WTC11 (cell line): ENCODE results near the gene ADAMTS2. TPM values are rescaled to one million over a fixed set of nuclear protein-coding genes. Genes with fewer than 3 reads are reported as not detected.

Experiments
- ATAC-seq: fragments of 200-7000 bp; cut with Tn5 transposase; 2 replicates; pipeline ENCODE4 v1.10.0; 2021; ENCODE audit warnings: mild to moderate bottlenecking, moderate library complexity
- CTCF ChIA-PET: fragments of 300-600 bp; sonication (Branson Sonifier 250); formaldehyde crosslinking; loops from one replicate; lab custom pipeline; 2021; ENCODE audit warnings: antibody characterized with exemption; lab: Charles Lee
- POLR2A ChIA-PET: fragments of 350-600 bp; sonication (Branson Sonifier 250); formaldehyde crosslinking; loops from one replicate; lab custom pipeline; 2021; ENCODE audit warnings: antibody characterized with exemption; lab: Charles Lee
- DNase-seq: peaks from one replicate; pipeline ENCODE4 v3.0.0; 2021; ENCODE audit warnings: low spot score
- H3K27ac Mint-ChIP-seq: 2 replicates; pipeline ENCODE4 v1.8.0; 2021; ENCODE audit warnings: mixed read lengths
- H3K27me3 Mint-ChIP-seq: 2 replicates; pipeline ENCODE4 v1.8.0; 2021; ENCODE audit warnings: low read depth, mild to moderate bottlenecking, moderate library complexity, mixed read lengths
- H3K36me3 Mint-ChIP-seq: 2 replicates; pipeline ENCODE4 v1.8.0; 2021; ENCODE audit warnings: mixed read lengths
- H3K4me1 Mint-ChIP-seq: 2 replicates; pipeline ENCODE4 v1.8.0; 2022; ENCODE audit warnings: mixed read lengths
- H3K4me3 Mint-ChIP-seq: 2 replicates; pipeline ENCODE4 v1.8.0; 2021; ENCODE audit warnings: mild to moderate bottlenecking, moderate library complexity, mixed read lengths
- H3K9me3 Mint-ChIP-seq: 2 replicates; pipeline ENCODE4 v1.8.0; 2021; ENCODE audit warnings: mixed read lengths
- CDX4 ChIP-seq: fragments of 250-450 bp; sonication (Bioruptor Pico); IDR thresholded peaks from 2 replicates; pipeline ENCODE4 v1.9.0; 2021; ENCODE audit warnings: moderate library complexity, mild to moderate bottlenecking, inconsistent platforms, borderline replicate concordance
- CTCF ChIP-seq: fragments of 200-600 bp; IDR thresholded peaks from 2 replicates; pipeline ENCODE4 v1.8.0; 2022; ENCODE audit warnings: antibody characterized with exemption
- E2F4 ChIP-seq: sonication (generic); formaldehyde crosslinking; IDR thresholded peaks from 2 replicates; pipeline ENCODE4 v1.8.1; 2022; ENCODE audit warnings: low read depth, mild to moderate bottlenecking, moderate library complexity, missing genetic modification reagents, borderline replicate concordance
- E2F5 ChIP-seq: sonication (generic); formaldehyde crosslinking; IDR thresholded peaks from 2 replicates; pipeline ENCODE4 v1.8.1; 2022; ENCODE audit warnings: mild to moderate bottlenecking, moderate library complexity, missing genetic modification reagents
- ERG ChIP-seq: fragments of 250-450 bp; sonication (Bioruptor Pico); IDR thresholded peaks from 2 replicates; pipeline ENCODE4 v1.8.0; 2021; ENCODE audit warnings: mild to moderate bottlenecking
- FOXP4 ChIP-seq: sonication (generic); formaldehyde crosslinking; IDR thresholded peaks from 2 replicates; pipeline ENCODE4 v1.8.0; 2022; ENCODE audit warnings: mild to moderate bottlenecking, missing genetic modification reagents
- GRHL2 ChIP-seq: fragments of 250-450 bp; sonication (Bioruptor Pico); IDR thresholded peaks from 2 replicates; pipeline ENCODE4 v1.8.0; 2022; ENCODE audit warnings: mild to moderate bottlenecking, moderate library complexity; ENCODE audit not compliant: insufficient replicate concordance, severe bottlenecking
- MYBL2 ChIP-seq: sonication (generic); formaldehyde crosslinking; IDR thresholded peaks from 2 replicates; pipeline ENCODE4 v1.8.1; 2023; ENCODE audit warnings: mild to moderate bottlenecking, moderate library complexity, missing genetic modification reagents
- NFATC4 ChIP-seq: fragments of 250-450 bp; sonication (Bioruptor Pico); IDR thresholded peaks from 2 replicates; pipeline ENCODE4 v1.9.0; 2021; ENCODE audit warnings: mild to moderate bottlenecking
- NFE2L1 ChIP-seq: sonication (generic); formaldehyde crosslinking; IDR thresholded peaks from 2 replicates; pipeline ENCODE4 v1.8.1; 2023; ENCODE audit warnings: missing genetic modification reagents
- NR1H2 ChIP-seq: sonication (generic); formaldehyde crosslinking; IDR thresholded peaks from 2 replicates; pipeline ENCODE4 v1.9.0; 2021; ENCODE audit warnings: mild to moderate bottlenecking, moderate library complexity, missing genetic modification reagents
- NR2C2 ChIP-seq: sonication (generic); formaldehyde crosslinking; IDR thresholded peaks from 2 replicates; pipeline ENCODE4 v1.8.0; 2022; ENCODE audit warnings: mild to moderate bottlenecking, missing genetic modification reagents
- PRDM15 ChIP-seq: sonication (generic); formaldehyde crosslinking; IDR thresholded peaks from 2 replicates; pipeline ENCODE4 v1.8.0; 2022; ENCODE audit warnings: missing genetic modification reagents
- RORB ChIP-seq: fragments of 250-450 bp; sonication (Bioruptor Pico); IDR thresholded peaks from 2 replicates; pipeline ENCODE4 v1.9.0; 2021; ENCODE audit warnings: mild to moderate bottlenecking
- SMAD3 ChIP-seq: sonication (generic); formaldehyde crosslinking; IDR thresholded peaks from 2 replicates; pipeline ENCODE4 v1.8.0; 2022; ENCODE audit warnings: missing genetic modification reagents, mild to moderate bottlenecking, borderline replicate concordance
- SOX15 ChIP-seq: fragments of 250-450 bp; sonication (Bioruptor Pico); IDR thresholded peaks from 2 replicates; pipeline ENCODE4 v1.9.0; 2021; ENCODE audit warnings: mild to moderate bottlenecking
- TEAD4 ChIP-seq: sonication (generic); formaldehyde crosslinking; IDR thresholded peaks from 2 replicates; pipeline ENCODE4 v1.8.0; 2022; ENCODE audit warnings: mild to moderate bottlenecking, missing genetic modification reagents
- USF2 ChIP-seq: sonication (generic); formaldehyde crosslinking; IDR thresholded peaks from 2 replicates; pipeline ENCODE4 v1.8.1; 2023; ENCODE audit warnings: mild to moderate bottlenecking, missing genetic modification reagents, moderate library complexity
- ZNF532 ChIP-seq: fragments of 250-450 bp; sonication (Bioruptor Pico); IDR thresholded peaks from 2 replicates; pipeline ENCODE4 v1.9.0; 2021; ENCODE audit warnings: mild to moderate bottlenecking, borderline replicate concordance
- total RNA-seq: library from RNA; stranded (reverse); gene quantifications from 3 replicates; pipeline ENCODE4 v1.2.3, GENCODE V29; 2021

Gene ADAMTS2
- total RNA-seq, 1 experiment from 2014 or later: 11.2 TPM

- CTCF ChIA-PET: interaction anchor here (1.1 kb wide), 1 partner anchor 78 kb away, joined by 5 read pairs; no protein-coding TSS in a partner anchor
- H3K27ac Mint-ChIP-seq: no peak overlapping the region
These were observed 161.8 kb downstream of the ADAMTS2 start for GRCh38 chr5:179183481-179183880.

More at GRCh38 chr5:179183481-179183880, 161.8 kb downstream of the ADAMTS2 start:
- POLR2A ChIA-PET: no interaction called here
- TF ChIP-seq NR2C2: no peak
- no peak for TF ChIP-seq NFE2L1 (CRISPR knock-in tag)
- TF ChIP-seq FOXP4 (CRISPR knock-in tag): no peak
- TF ChIP-seq ERG (CRISPR knock-in tag): no peak
- TF ChIP-seq E2F4 (CRISPR knock-in tag): no peak
- no peak for TF ChIP-seq E2F5 (CRISPR knock-in tag)
- no peak for TF ChIP-seq PRDM15 (CRISPR knock-in tag)
- TF ChIP-seq SMAD3 (CRISPR knock-in tag): no peak
- TF ChIP-seq NR1H2 (CRISPR knock-in tag): no peak
- TF ChIP-seq ZNF532 (CRISPR knock-in tag): no peak
- no peak for TF ChIP-seq USF2 (CRISPR knock-in tag)
- no peak for TF ChIP-seq SOX15 (CRISPR knock-in tag)
- no peak for TF ChIP-seq GRHL2
- TF ChIP-seq MYBL2 (CRISPR knock-in tag): no peak
- no peak for TF ChIP-seq NFATC4 (CRISPR knock-in tag)
- TF ChIP-seq CTCF: no peak
- no peak for TF ChIP-seq TEAD4 (CRISPR knock-in tag)
- TF ChIP-seq CDX4 (CRISPR knock-in tag): no peak
- TF ChIP-seq RORB (CRISPR knock-in tag): no peak
- no peaks in the 10 kb centered on the region for H3K27me3 Mint-ChIP-seq
- H3K4me1 Mint-ChIP-seq: peaks cover 48% of the 10 kb centered on the region
- H3K4me3 Mint-ChIP-seq: no peak overlapping the region
- DNase-seq (no peak), ATAC-seq (no peak)
- H3K36me3 Mint-ChIP-seq: peaks cover 2% of the 10 kb centered on the region; the same call in 1 of the 2 replicates
- H3K9me3 Mint-ChIP-seq: peaks cover 3% of the 10 kb centered on the region
